ENCODE measurements around the gene LRCH1. TPM values are rescaled to one million over a fixed set of nuclear protein-coding genes. Genes with fewer than 3 reads are reported as not detected.
"Not testable (repeated sequence)": the region's sequence is repeated elsewhere in the genome, so short reads cannot be mapped to it uniquely, and the experiment has no call there.

LRCH1 gene
- total RNA-seq = 21.8 and 25.7 TPM in 2 replicates

GRCh38 chr13:46552889-46553520 lies at the start of gene LRCH1:
TSS of gene LRCH1 (plus strand) at chr13:46553170. CDS start at chr13:46553397, 227 bp downstream.
- DNase-seq = peak; percentile 92

- no peak for DNase-seq
These were observed 48.9 kb upstream of the LRCH1 start for GRCh38 chr13:46504036-46504435.

GRCh38 chr13:46507981-46508380 lies 45.0 kb upstream of the LRCH1 start:
- DNase-seq = no peak

GRCh38 chr13:46509981-46510380 lies 43.0 kb upstream of the LRCH1 start:
- no peak for DNase-seq

GRCh38 chr13:46515803-46516202 lies 37.2 kb upstream of the LRCH1 start:
- no peak for DNase-seq

- peak; percentile 56 for DNase-seq
These were observed 36.2 kb upstream of the LRCH1 start for GRCh38 chr13:46516599-46517338.

GRCh38 chr13:46517748-46518147 lies 35.2 kb upstream of the LRCH1 start:
- not testable (repeated sequence) for DNase-seq

GRCh38 chr13:46519182-46519581 lies 33.8 kb upstream of the LRCH1 start:
- no peak for DNase-seq

- peak; percentile 94 for DNase-seq
These were observed 32.8 kb upstream of the LRCH1 start for GRCh38 chr13:46520166-46520565.

- DNase-seq = peak; percentile 18
These were observed 31.5 kb upstream of the LRCH1 start for GRCh38 chr13:46521486-46521885.

- peak; percentile 53 for DNase-seq
These were observed 30.8 kb upstream of the LRCH1 start for GRCh38 chr13:46521921-46522747.

- DNase-seq = peak; percentile 25
These were observed 30.3 kb upstream of the LRCH1 start for GRCh38 chr13:46522748-46523030.

GRCh38 chr13:46523972-46524752 lies 28.8 kb upstream of the LRCH1 start:
- DNase-seq = peak; percentile 62

GRCh38 chr13:46526100-46526735 lies 26.8 kb upstream of the LRCH1 start:
- DNase-seq = no peak

- DNase-seq = no peak
These were observed 26.2 kb upstream of the LRCH1 start for GRCh38 chr13:46526740-46527139.

GRCh38 chr13:46527237-46527636 lies 25.7 kb upstream of the LRCH1 start:
- no peak for DNase-seq

GRCh38 chr13:46529216-46529919 lies 23.6 kb upstream of the LRCH1 start:
- no peak for DNase-seq

GRCh38 chr13:46530084-46530935 lies 22.7 kb upstream of the LRCH1 start:
- DNase-seq = no peak

- DNase-seq = no peak
These were observed 21.0 kb upstream of the LRCH1 start for GRCh38 chr13:46531953-46532352.

- no peak for DNase-seq
These were observed 18.0 kb upstream of the LRCH1 start for GRCh38 chr13:46535002-46535401.

GRCh38 chr13:46535825-46536224 lies 17.1 kb upstream of the LRCH1 start:
- no peak for DNase-seq
